SK-N-SH (cell line): ENCODE data around the gene LIMS2. TPM values are rescaled to one million over a fixed set of nuclear protein-coding genes. Genes with fewer than 3 reads are reported as not detected.

Experiments
- CTCF ChIA-PET: fragments of 300-600, 350-600 bp; formaldehyde crosslinking; extraction: SDS; loops from one replicate; lab custom pipeline; 2021; lab: Yijun Ruan, JAX
- POLR2A ChIA-PET: fragments of 350-600 bp; sonication (Branson Sonifier 250); formaldehyde crosslinking; extraction: SDS; loops from one replicate; lab custom pipeline; 2020; ENCODE audit warnings: antibody characterized with exemption, inconsistent platforms; lab: Yijun Ruan, JAX
- DNase-seq: peaks from one replicate; pipeline ENCODE4 v3.0.0; 2012
- H2AFZ ChIP-seq: fragments of 200-600 bp; sonication (generic); 2 replicates; pipeline ENCODE4 v1.8.1; 2016; ENCODE audit warnings: antibody characterized with exemption, mild to moderate bottlenecking, low read depth
- H3F3A ChIP-seq: fragments of 200-600 bp; sonication (generic); replicated peaks from 2 replicates; pipeline ENCODE3; 2016; ENCODE audit warnings: antibody characterized with exemption, mild to moderate bottlenecking; ENCODE audit not compliant: insufficient read depth
- H3K27ac ChIP-seq, 2 experiments: fragments of 200-500 bp in 1 of 2; fragments of 200-600 bp in 1 of 2; sonication (Bioruptor generic) in 1 of 2; sonication (generic), shearing (Covaris generic) in 1 of 2; 2 replicates each; pipeline versions ENCODE4 v1.5.1 to v1.6.1; 2014 to 2016; ENCODE audit warnings: low read depth in 2 of 2, inconsistent platforms in 1 of 2, low read length in 1 of 2, mild to moderate bottlenecking in 1 of 2, mixed read lengths in 1 of 2
- H3K27me3 ChIP-seq: fragments of 200-600 bp; sonication (generic), shearing (Covaris generic); 2 replicates; pipeline ENCODE4 v1.6.1; 2016; ENCODE audit warnings: mixed run types; ENCODE audit not compliant: insufficient read depth
- H3K36me3 ChIP-seq, 2 experiments: fragments of 200-500 bp in 1 of 2; fragments of 200-600 bp in 1 of 2; sonication (Bioruptor generic) in 1 of 2; sonication (generic) in 1 of 2; replicated peaks in 1 of 2; 2 replicates each; pipeline versions ENCODE3 to v1.5.1; 2014 to 2016; ENCODE audit warnings: low read length in 1 of 2, mild to moderate bottlenecking in 1 of 2; ENCODE audit not compliant: insufficient read depth in 2 of 2, control insufficient read depth in 1 of 2
- H3K4me1 ChIP-seq, 2 experiments: fragments of 200-500 bp in 1 of 2; fragments of 200-600 bp in 1 of 2; sonication (Bioruptor generic) in 1 of 2; sonication (generic), shearing (Covaris generic) in 1 of 2; 2 replicates each; pipeline versions ENCODE4 v1.5.1 to v1.6.1; 2014 to 2016; ENCODE audit warnings: low read depth in 1 of 2, low read length in 1 of 2, mixed run types in 1 of 2; ENCODE audit not compliant: insufficient read depth in 2 of 2, control insufficient read depth in 1 of 2
- H3K4me2 ChIP-seq: fragments of 200-600 bp; sonication (generic), shearing (Covaris generic); 2 replicates; pipeline ENCODE4 v1.6.1; 2017; ENCODE audit warnings: mixed run types
- H3K4me3 ChIP-seq, 2 experiments: fragments of 200-500 bp in 1 of 2; fragments of 200-600 bp in 1 of 2; sonication (Bioruptor generic) in 1 of 2; sonication (generic), shearing (Covaris generic) in 1 of 2; 2 replicates each; pipeline versions ENCODE4 v1.5.1 to v1.8.1; 2014 to 2016; ENCODE audit warnings: low read depth in 2 of 2, inconsistent platforms in 1 of 2, low read length in 1 of 2, mild to moderate bottlenecking in 1 of 2, mixed read lengths in 1 of 2, moderate library complexity in 1 of 2
- H3K79me2 ChIP-seq: fragments of 200-600 bp; sonication (generic); 2 replicates; pipeline ENCODE4 v1.8.1; 2017; ENCODE audit warnings: mild to moderate bottlenecking; ENCODE audit not compliant: insufficient read depth
- H3K9ac ChIP-seq: fragments of 200-600 bp; sonication (generic); 2 replicates; pipeline ENCODE4 v1.6.1; 2017; ENCODE audit warnings: mixed run types
- H3K9me2 ChIP-seq: fragments of 200-600 bp; sonication (generic); 2 replicates; pipeline ENCODE4 v1.6.1; 2017; ENCODE audit warnings: mixed run types
- H3K9me3 ChIP-seq: fragments of 200-600 bp; sonication (generic); 2 replicates; pipeline ENCODE4 v1.6.1; 2017; ENCODE audit warnings: mixed run types, mild to moderate bottlenecking, moderate library complexity
- H4K20me1 ChIP-seq: fragments of 200-600 bp; sonication (generic); 2 replicates; pipeline ENCODE4 v1.6.1; 2017; ENCODE audit warnings: mild to moderate bottlenecking, mixed run types; ENCODE audit not compliant: insufficient read depth
- EZH2phosphoT487 ChIP-seq: fragments of 200-600 bp; sonication (generic); IDR thresholded peaks from 2 replicates; pipeline ENCODE4 v1.6.1; 2017; ENCODE audit warnings: low read depth, mixed run types, mild to moderate bottlenecking, antibody characterized with exemption, moderate library complexity, borderline replicate concordance
- FOXJ3 ChIP-seq: sonication (generic); formaldehyde crosslinking; IDR thresholded peaks from 2 replicates; pipeline ENCODE4 v1.5.1; 2020; ENCODE audit warnings: mild to moderate bottlenecking, missing genetic modification reagents
- FOXM1 ChIP-seq: IDR thresholded peaks from 2 replicates; pipeline ENCODE4 v1.4.0; 2012; ENCODE audit warnings: low read depth, mild to moderate bottlenecking
- JUND ChIP-seq: IDR thresholded peaks from 2 replicates; pipeline ENCODE4 v1.4.0; 2012
- MXI1 ChIP-seq: IDR thresholded peaks from 2 replicates; pipeline ENCODE4 v1.6.1; 2012; ENCODE audit warnings: mild to moderate bottlenecking, low read depth, low read length, improper control_type of control experiment
- NFIC ChIP-seq: IDR thresholded peaks from 2 replicates; pipeline ENCODE4 v1.4.0; 2012; ENCODE audit warnings: borderline replicate concordance
- NRF1 ChIP-seq: IDR thresholded peaks from 2 replicates; pipeline ENCODE4 v1.6.1; 2012; ENCODE audit warnings: low read depth, mild to moderate bottlenecking, low read length
- POLR2AphosphoS5 ChIP-seq: IDR thresholded peaks from 2 replicates; pipeline ENCODE4 v1.6.1; 2012; ENCODE audit warnings: low read depth, low read length
- RFX5 ChIP-seq: IDR thresholded peaks from 2 replicates; pipeline ENCODE4 v1.6.1; 2012; ENCODE audit warnings: mild to moderate bottlenecking, improper control_type of control experiment, low read length
- RXRA ChIP-seq: IDR thresholded peaks from 2 replicates; pipeline ENCODE4 v1.4.0; 2012; ENCODE audit warnings: low read depth, mild to moderate bottlenecking, borderline replicate concordance
- SMC3 ChIP-seq: IDR thresholded peaks from 2 replicates; pipeline ENCODE4 v1.6.1; 2012; ENCODE audit warnings: low read depth, low read length, improper control_type of control experiment
- YY1 ChIP-seq: IDR thresholded peaks from 2 replicates; pipeline ENCODE4 v1.4.0; 2012; ENCODE audit warnings: low read depth, mild to moderate bottlenecking
- ZBTB33 ChIP-seq: IDR thresholded peaks from 2 replicates; pipeline ENCODE4 v1.4.0; 2012; ENCODE audit warnings: low read depth, borderline replicate concordance
- WGBS: methylation state at CpG from one replicate; pipeline ENCODE4 v1.1.6; 2017; ENCODE audit warnings: low lambda C conversion rate; 5-methylcytosine and 5-hydroxymethylcytosine counted together
- polyA plus RNA-seq, 3 experiments: library from polyadenylated mRNA; depleted of rRNA; stranded (reverse); fragments of >200 nt; gene quantifications; 2 replicates each; pipeline ENCODE4 v1.2.3, GENCODE V29; 2012

LIMS2 gene
- polyA plus RNA-seq, 1 of the 3 experiments (the other 2 are of a cell fraction), result 2.7 TPM

DNA sequence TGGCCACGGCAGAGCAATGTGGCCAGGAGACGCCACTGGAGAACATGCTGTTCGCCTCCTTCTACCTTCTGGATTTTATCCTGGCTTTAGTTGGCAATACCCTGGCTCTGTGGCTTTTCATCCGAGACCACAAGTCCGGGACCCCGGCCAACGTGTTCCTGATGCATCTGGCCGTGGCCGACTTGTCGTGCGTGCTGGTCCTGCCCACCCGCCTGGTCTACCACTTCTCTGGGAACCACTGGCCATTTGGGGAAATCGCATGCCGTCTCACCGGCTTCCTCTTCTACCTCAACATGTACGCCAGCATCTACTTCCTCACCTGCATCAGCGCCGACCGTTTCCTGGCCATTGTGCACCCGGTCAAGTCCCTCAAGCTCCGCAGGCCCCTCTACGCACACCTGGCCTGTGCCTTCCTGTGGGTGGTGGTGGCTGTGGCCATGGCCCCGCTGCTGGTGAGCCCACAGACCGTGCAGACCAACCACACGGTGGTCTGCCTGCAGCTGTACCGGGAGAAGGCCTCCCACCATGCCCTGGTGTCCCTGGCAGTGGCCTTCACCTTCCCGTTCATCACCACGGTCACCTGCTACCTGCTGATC is 24.4 kb downstream of the LIMS2 start:
- ChIA-PET POLR2A (no interaction called here), CTCF (interaction anchor here (0.7 to 3.2 kb wide), 19 partner anchors 11 to 327 kb away, joined by 3 to 37 read pairs (median 6); partner anchors contain the start of gene LIMS2)

DNA sequence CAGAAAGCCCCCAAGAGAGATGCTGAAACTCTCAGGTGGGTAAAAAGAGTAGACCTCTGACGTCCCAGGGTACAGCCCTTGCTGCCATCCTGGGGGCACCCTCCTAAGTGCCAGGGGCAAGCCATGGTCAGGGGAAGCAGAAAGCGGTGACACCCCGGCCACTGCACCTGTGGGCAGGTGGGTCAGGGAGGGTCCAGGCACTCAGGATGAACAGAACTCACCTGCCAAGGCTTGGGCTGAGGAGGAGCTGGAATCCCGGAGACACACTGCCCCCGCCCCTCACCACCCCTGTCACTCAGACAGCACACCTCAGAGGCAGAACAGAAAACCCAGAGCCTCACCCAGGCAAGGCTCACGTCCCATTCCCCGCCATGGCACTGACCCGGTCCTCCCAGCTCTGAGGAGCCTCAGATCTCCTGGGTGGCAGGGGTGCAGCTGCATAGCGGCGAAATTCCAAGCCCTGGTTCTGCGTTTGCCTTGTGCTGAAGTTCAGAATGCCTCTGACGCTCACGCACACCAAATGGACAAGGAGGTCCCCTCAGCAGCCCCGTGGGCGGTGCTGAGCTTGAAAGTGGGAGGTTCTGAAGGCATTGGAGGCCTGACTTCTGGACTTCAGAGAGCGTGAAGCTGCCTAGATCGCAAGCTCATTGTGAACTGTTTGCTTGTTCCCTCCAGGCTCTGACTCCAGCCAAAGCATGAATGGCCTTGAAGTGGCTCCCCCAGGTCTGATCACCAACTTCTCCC is 25.1 kb downstream of the LIMS2 start:
- Histone ChIP-seq H3K36me3 (no peaks in the 10 kb centered on the region), H3K9me3 (no peaks in the 10 kb centered on the region), H3K9me2 (no peaks in the 10 kb centered on the region), H3K4me3 (peak overlapping the region in 1 of 2 experiments; percentile 30; a peak in 1 of 4 replicates), H3F3A (no peaks in the 10 kb centered on the region), H2AFZ (no peak overlapping the region), H3K4me1 (peaks cover 0 to 53% of the 10 kb centered on the region in 2 experiments; a peak in 1 of 4 replicates), H3K4me2 (no peak overlapping the region), H3K27me3 (no peaks in the 10 kb centered on the region), H3K79me2 (no peaks in the 10 kb centered on the region), H3K27ac (no peak overlapping the region; a peak in 1 of 4 replicates), H3K9ac (no peak overlapping the region), H4K20me1 (no peaks in the 10 kb centered on the region)
- CTCF ChIA-PET, result interaction anchor here (0.5 to 3.2 kb wide), 36 partner anchors 8 to 326 kb away, joined by 3 to 37 read pairs (median 4); partner anchors contain the start of genes LIMS2 and SFT2D3
- WGBS, result 70% methylated on average over 10 of the region's 17 CpGs
- DNase-seq, result no peak
- no peak for TF ChIP-seq SMC3
- TF ChIP-seq RFX5, result no peak
- no peak for TF ChIP-seq EZH2phosphoT487
- no peak for TF ChIP-seq POLR2AphosphoS5
- no peak for TF ChIP-seq ZBTB33
- no peak for TF ChIP-seq MXI1
- POLR2A ChIA-PET, result no interaction called here

More for the DNA sequence above, 24.4 kb downstream of the LIMS2 start:
- H3K27me3 ChIP-seq, result no peaks in the 10 kb centered on the region
- peaks cover 0 to 59% of the 10 kb centered on the region in 2 experiments; a peak in 1 of 4 replicates for H3K4me1 ChIP-seq
- H3K27ac ChIP-seq, result peak overlapping the region in 1 of 2 experiments; percentile 94; a peak in 2 of 4 replicates
- no peaks in the 10 kb centered on the region for H3K79me2 ChIP-seq
- H3K4me2 ChIP-seq, result no peak overlapping the region
- H3K9me3 ChIP-seq, result no peaks in the 10 kb centered on the region
- no peak for DNase-seq
- H3F3A ChIP-seq, result no peaks in the 10 kb centered on the region
- 91% methylated on average over 22 of the region's 28 CpGs for WGBS
- no peak overlapping the region for H2AFZ ChIP-seq
- no peak overlapping the region for H3K9ac ChIP-seq
- no peaks in the 10 kb centered on the region for H3K36me3 ChIP-seq
- no peaks in the 10 kb centered on the region for H3K9me2 ChIP-seq
- no peak for TF ChIP-seq YY1
- TF ChIP-seq FOXJ3 (CRISPR knock-in tag), result no peak
- TF ChIP-seq FOXM1, result no peak
- TF ChIP-seq RXRA, result no peak
- no peak for TF ChIP-seq NRF1
- TF ChIP-seq SMC3, result no peak
- TF ChIP-seq NFIC, result no peak
- TF ChIP-seq EZH2phosphoT487, result no peak
- no peak for TF ChIP-seq JUND
- H3K4me3 ChIP-seq, result no peak overlapping the region
- no peaks in the 10 kb centered on the region for H4K20me1 ChIP-seq
